Neural cell (in vitro differentiated cells): Measurements from ENCODE around the gene GATAD2A.

ENCODE experiments used
- CTCF ChIP-seq: fragments of 450-650 bp; IDR thresholded peaks from 2 replicates; pipeline ENCODE4 v1.5.1; 2014; ENCODE audit warnings: antibody characterized with exemption, mild to moderate bottlenecking, moderate library complexity; ENCODE audit not compliant: poor library complexity, severe bottlenecking
- EP300 ChIP-seq: fragments of 450-650 bp; conservative IDR thresholded peaks from 2 replicates; pipeline ENCODE4 v1.6.1; 2014; ENCODE audit warnings: antibody characterized with exemption, mild to moderate bottlenecking, moderate library complexity; ENCODE audit not compliant: poor library complexity, severe bottlenecking
- EZH2 ChIP-seq: fragments of 200-600, 300-800 bp; shearing (Covaris generic), sonication (generic); IDR thresholded peaks from 2 replicates; pipeline ENCODE4 v1.6.1; 2014; ENCODE audit warnings: antibody characterized with exemption, low read length, borderline replicate concordance, mild to moderate bottlenecking; ENCODE audit not compliant: insufficient read depth, poor library complexity, severe bottlenecking
- REST ChIP-seq: IDR thresholded peaks from 2 replicates; pipeline ENCODE4 v1.6.1; 2012; ENCODE audit warnings: borderline replicate concordance
- TAF1 ChIP-seq: IDR thresholded peaks from 2 replicates; pipeline ENCODE4 v1.6.1; 2012; ENCODE audit warnings: low read depth

DNA sequence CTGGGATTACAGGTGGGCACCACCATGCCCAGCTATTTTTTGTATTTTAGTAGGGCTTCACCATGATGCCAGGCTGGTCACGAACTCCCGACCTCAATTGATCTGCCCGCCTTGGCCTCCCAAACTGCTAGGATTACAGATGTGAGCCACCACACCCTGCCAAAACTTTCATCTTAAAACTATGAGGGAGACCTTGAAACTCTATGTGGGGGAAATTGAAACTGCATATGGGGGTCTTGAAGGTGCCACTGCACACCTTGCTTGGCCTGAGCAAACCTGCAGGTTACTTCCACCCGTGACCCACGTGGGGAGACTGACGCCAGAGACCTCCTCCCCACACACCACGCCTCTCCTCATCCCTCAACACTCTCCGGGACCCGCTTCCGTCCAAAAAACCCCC lies 148.2 kb downstream of the GATAD2A start:
- TF ChIP-seq CTCF (no peak), EP300 (no peak), EZH2 (no peak), REST (no peak), TAF1 (no peak)
